Activated CD8-positive, alpha-beta memory T cell treated with anti-CD3 and anti-CD28 coated beads, Interleukin-2, amount 50 U/mL, for 4 hours (primary cell): ENCODE data around the gene KRT16.
"Not testable (repeated sequence)": the region's sequence is repeated elsewhere in the genome, so short reads cannot be mapped to it uniquely, and the experiment has no call there.

Source experiments
- DNase-seq: peaks from one replicate; pipeline ENCODE4 v3.0.0-alpha.2; 2020

KRT16 gene

GRCh38 chr17:41647038-41647813, 34.7 kb upstream of the KRT16 start:
- no peak for DNase-seq

GRCh38 chr17:41642252-41643156, 29.9 kb upstream of the KRT16 start:
- no peak for DNase-seq

DNA sequence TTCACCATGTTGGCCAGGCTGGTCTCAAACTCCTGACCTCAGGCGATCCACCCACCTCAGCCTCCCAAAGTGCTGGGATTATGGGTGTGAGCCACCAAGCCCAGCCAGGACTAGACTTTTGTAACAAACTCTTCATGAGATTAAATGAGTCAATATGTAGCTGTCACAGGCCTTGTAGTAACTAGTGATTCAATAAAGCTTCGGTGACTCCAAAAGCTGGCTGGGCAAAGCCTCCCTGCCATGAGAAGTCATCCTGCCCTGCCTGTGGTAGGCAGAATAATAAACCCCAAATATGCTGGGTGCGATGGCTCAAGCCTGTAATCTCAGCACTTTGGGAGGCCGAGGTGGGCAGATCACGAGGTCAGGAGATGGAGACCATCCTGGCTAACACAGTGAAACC, 28.0 kb upstream of the KRT16 start:
- not testable (repeated sequence) for DNase-seq

- DNase-seq = no peak
These were observed 27.2 kb upstream of the KRT16 start for GRCh38 chr17:41639492-41640473.

DNA sequence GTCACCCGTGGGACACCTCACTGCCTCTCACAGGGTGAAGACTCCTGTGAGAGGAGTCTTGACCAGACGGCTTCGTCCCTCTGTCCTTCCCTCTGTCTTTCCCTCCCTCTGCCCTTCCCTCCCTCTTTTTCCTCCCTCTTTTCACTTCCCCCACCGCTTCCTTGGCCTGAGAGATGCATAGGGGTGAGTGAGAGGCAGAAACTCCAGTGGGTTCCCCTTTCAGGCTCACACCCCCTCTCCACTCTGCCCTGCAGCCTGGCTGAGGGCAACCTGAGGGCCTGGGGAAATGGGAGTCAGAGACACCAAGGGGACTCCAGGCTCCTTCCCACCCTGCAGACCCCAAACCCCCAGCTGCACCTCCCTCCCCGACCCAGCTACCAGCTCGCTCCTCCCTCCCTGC, 26.4 kb upstream of the KRT16 start:
- no peak for DNase-seq

DNA sequence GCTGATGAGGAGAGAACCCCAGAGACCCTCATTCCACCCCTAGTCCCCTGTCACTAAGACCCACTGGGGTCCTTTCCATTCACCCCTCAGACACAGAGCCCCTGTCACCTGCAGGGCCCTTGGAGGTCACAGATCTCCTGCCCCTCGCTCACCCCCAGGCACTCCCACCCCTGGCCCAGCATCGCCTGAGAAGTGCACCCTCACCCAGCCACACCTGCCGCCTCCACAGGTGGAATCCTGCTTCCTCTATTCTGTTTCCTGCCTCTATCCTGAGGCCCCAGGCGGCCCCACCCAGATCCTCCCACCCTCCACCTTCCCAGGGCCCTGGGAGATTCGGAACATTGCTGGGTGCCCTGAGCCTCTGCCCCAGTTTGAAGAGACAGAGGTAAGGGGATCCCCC, 25.6 kb upstream of the KRT16 start:
- no peak for DNase-seq

DNA sequence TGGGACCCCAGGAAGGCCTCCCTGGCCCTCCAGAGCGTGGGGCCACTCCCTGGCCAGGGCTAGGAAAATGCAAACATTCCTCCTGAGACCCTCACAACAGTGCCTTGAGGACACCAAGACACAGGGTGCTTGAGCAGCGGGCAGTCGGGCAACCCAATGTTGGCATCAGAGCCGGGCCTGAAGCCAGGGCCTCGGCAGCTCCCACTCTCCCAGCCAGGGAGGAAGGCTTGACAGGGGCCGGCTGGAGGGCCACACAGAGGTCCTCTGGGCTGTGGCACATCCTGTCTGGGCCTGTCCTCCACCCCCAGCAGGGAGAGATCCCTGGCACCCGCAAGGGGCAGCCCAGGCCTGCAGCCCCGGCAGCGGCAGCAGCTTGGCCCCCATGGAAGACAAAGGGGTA, 24.1 kb upstream of the KRT16 start:
- DNase-seq = no peak

DNA sequence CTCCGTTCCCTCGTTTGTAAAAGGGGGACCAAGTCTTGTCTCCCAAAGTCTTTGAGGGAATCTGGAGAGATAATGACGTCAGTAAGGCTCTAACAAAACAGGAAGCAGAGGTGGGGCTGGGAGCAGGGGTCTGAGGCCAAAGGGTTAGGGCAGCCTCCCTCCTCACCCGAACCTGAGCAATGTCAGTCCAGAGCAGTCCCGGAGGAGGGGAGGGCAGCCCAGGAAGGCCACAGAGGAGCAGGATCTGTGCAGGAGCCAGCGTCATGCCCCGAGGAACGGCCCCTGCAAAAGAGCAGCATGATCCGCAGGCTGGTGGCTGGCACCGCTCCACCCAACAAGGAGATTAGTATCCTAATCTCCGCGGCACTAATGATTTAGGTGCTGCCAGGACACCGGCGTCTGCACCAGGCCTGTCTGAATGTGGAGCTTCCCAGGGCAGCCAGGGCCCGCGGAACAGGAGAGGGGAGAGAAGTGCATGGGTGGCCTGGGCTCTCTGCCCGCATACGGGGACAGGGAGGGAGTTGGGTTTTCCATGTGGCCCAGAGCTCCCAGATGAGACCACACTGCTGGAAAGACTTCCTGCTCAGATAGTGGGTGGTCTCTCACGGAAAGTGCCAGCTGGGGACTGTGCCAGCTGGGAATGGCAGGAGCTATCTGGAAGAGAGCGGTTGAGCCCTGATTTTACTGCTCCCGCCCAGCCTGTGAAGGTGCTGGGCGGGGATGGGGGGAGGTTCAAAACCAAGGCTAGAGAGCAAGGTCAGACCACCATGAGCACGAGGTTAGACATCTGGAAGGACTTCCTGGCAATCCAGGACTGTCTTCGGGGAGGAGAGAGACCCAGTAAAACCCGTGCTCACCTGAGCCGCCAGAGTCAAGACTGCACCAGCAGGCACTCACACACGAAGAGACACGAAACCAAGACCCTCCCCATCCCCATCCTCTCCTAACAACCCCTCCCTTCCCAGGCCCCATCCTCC, 22.8 kb upstream of the KRT16 start:
- no peak for DNase-seq

DNA sequence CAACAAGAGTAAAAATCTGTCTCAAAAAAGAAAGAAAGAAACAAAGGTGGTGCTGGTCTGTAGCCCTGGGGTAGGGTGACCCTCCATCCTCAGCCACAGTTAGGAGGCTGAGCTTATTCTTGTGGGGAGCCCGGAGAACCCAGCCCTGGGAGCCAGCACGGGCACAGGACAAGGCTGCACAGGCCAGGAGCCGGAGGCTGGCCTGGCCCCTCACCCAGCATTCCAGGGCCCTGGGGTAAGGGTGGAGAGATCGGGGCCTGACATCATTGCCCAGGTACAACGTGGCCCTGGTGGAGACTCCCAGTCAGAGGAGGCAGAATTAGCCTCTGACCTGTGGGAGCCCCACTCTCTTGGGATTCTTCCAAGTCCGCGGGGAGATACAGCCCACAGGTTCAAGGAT, 22.1 kb upstream of the KRT16 start:
- no peak for DNase-seq

DNA sequence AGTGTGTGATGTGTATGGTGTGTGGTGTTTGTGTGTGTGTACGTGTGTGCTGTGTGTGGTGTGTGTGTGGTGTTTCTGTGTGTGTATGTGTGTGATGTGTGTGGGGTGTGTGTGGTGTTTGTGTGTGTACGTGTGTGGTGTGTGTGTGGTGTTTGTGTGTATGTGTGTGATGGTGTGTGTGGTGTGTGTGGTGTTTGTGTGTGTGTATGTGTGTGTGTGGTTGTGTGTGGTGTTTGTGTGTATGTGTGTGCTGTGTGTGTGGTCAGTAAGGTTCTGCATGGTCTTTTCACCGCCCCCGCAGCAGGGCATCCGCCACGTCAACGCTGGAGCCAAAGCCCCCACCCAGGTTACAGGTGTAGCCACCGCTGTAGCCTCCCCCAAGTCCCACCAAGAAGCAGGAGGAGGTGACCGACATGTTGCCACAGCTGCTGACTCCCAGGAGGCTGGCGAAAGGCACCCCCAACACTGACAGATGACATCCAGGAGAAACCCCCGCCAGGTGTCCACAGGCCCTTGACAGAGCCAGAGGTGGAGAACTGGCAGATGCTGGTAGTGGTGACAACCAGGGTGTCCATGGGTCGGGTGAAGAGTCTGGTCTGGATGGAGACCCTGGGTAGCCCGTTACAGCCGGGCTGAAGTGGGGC, 21.1 kb upstream of the KRT16 start:
- no peak for DNase-seq

DNA sequence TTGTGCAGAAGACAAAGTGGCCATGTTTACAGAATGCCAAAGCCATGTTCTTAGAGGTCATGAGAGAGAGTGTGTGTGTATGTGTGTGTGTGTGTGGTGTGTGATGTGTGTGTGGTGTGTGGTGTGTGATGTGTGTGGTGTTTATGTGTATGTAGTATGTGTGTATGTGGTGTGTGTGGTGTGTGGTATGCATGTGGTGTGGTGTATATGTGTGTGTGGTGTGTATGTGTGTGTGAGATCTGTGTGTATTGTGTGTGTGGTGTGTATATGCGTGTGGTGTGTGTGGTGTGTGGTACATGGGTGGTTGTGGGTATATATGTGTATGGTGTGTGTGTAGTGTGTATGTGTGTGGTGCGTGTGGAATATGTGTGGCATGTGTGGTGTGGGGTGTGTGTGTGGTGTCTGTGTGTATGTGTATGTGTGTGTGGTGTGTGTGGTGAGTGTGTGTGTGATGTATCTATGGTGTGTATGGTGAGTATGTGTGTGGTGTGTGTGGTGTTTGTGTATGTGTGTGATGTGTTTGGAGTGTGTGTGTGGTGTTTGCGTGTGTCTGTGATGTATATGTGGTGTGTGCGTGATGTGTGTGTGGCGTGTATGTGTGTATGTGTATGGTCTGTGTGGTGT, 20.0 kb upstream of the KRT16 start:
- DNase-seq = no peak

GRCh38 chr17:41631898-41632285, 19.3 kb upstream of the KRT16 start:
- DNase-seq = no peak

- no peak for DNase-seq
These were observed 18.7 kb upstream of the KRT16 start for GRCh38 chr17:41631025-41631897.

DNA sequence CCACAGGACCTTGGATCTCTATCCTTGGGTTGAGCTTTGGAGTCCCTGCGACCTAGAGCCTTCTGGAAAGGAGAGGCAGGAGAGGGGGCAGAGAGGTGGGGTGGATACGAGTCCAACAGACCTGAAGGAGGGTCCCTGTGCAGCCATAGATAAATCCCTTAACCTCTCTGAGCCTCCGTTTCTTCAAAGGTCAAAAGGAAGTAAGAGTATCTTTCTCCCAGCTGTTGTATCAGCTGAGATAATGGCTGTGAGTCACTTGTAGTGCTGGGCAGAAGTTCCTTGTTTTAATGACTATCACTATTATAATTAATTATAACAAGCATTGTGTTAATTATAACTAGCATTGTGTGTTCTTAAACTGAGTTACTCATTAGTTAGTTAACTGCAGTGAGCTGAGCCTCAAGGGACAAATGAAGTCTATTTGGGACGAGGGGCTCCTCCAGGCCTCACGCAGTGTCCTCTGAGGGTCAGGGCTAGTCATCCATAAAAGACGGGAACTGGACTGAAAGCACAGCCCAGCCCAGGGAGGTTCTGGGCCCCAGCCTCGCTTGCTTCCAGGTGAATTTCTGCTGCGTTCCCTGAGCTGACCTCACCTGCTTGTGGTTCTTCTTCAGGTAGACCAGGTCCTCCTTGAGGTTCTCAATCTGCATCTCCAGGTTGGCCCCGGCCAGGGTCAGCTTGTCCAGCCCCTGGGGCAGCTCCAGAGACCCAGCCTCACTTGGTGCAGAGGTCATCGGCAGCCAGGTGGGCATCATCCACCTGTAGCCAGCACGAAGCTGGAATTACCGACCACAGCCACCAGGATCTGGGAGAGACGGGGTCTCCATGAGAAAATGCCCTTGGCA, 17.5 kb upstream of the KRT16 start:
- no peak for DNase-seq

DNA sequence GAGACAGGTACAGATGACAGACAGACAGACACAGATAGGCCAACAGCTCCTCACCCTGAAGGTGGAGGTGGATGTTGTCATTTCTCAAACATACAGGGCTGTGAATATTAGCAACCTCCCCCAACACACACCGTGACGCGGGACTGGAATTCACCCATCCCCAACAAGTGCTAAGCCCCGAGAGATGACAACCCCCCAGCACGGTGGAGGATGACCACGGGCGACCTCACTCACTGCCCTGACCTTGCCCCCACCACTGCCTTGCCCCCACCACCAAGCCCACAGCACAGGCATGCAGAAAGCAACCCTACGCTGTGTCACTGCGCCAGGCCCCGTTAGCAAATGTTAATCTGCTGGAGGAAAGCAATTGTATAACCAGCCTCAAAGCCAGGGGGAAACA, 16.7 kb upstream of the KRT16 start:
- DNase-seq = no peak

GRCh38 chr17:41628621-41629255, 16.2 kb upstream of the KRT16 start:
- DNase-seq = not testable (repeated sequence)

DNA sequence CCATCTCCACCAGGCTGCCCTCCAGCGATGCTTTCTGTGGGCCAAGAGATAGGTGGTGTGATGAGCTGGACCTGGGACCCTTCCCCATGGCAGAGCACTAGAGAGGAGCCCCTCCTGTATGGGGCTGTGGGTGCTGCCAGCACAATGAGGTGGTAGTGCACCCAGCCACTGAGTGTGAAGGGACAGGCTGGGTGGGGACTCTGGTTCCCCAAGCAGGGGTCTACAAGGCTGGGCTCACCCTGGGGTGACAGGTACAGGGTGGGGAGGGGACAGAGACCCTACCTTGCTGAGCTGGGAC, 15.5 kb upstream of the KRT16 start:
- DNase-seq = not testable (repeated sequence)

GRCh38 chr17:41627316-41628072, 14.9 kb upstream of the KRT16 start:
- no peak for DNase-seq
